Esophagus squamous epithelium (tissue), 4 donors: Measurements from ENCODE around the gene INPP5E.

ENCODE experiments used
- CTCF ChIP-seq, 6 experiments: fragments of 450-650 bp in 4 of 6; fragments of 200-600 bp in 2 of 6; sonication (generic) in 2 of 6; IDR thresholded peaks; one replicate each; pipeline ENCODE4 v1.5.1; 2016 to 2019; ENCODE audit warnings: antibody characterized with exemption in 6 of 6, mild to moderate bottlenecking in 4 of 6, moderate library complexity in 4 of 6
- POLR2A ChIP-seq, 4 donors: fragments of 450-650 bp; IDR thresholded peaks; one replicate each; pipeline ENCODE4 v1.6.1; 2017; ENCODE audit warnings: antibody characterized with exemption in 4 of 4, mild to moderate bottlenecking in 4 of 4, moderate library complexity in 3 of 4

GRCh38 chr9:136456258-136456657 is 16.6 kb upstream of the INPP5E start:
- TF ChIP-seq CTCF (IDR thresholded peaks at IDR 0.05), result no peak
- no peak for TF ChIP-seq POLR2A (IDR thresholded peaks at IDR 0.05)
